SK-N-SH (cell line): ENCODE data around the gene ASAP2. TPM values are rescaled to one million over a fixed set of nuclear protein-coding genes. Genes with fewer than 3 reads are reported as not detected.

Experiments
- CTCF ChIA-PET: fragments of 300-600, 350-600 bp; formaldehyde crosslinking; extraction: SDS; loops from one replicate; lab custom pipeline; 2021; lab: Yijun Ruan, JAX
- POLR2A ChIA-PET: fragments of 350-600 bp; sonication (Branson Sonifier 250); formaldehyde crosslinking; extraction: SDS; loops from one replicate; lab custom pipeline; 2020; ENCODE audit warnings: antibody characterized with exemption, inconsistent platforms; lab: Yijun Ruan, JAX
- DNase-seq: peaks from one replicate; pipeline ENCODE4 v3.0.0; 2012
- H2AFZ ChIP-seq: fragments of 200-600 bp; sonication (generic); 2 replicates; pipeline ENCODE4 v1.8.1; 2016; ENCODE audit warnings: antibody characterized with exemption, mild to moderate bottlenecking, low read depth
- H3F3A ChIP-seq: fragments of 200-600 bp; sonication (generic); replicated peaks from 2 replicates; pipeline ENCODE3; 2016; ENCODE audit warnings: antibody characterized with exemption, mild to moderate bottlenecking; ENCODE audit not compliant: insufficient read depth
- H3K27ac ChIP-seq, 2 experiments: fragments of 200-500 bp in 1 of 2; fragments of 200-600 bp in 1 of 2; sonication (Bioruptor generic) in 1 of 2; sonication (generic), shearing (Covaris generic) in 1 of 2; 2 replicates each; pipeline versions ENCODE4 v1.5.1 to v1.6.1; 2014 to 2016; ENCODE audit warnings: low read depth in 2 of 2, inconsistent platforms in 1 of 2, low read length in 1 of 2, mild to moderate bottlenecking in 1 of 2, mixed read lengths in 1 of 2
- H3K27me3 ChIP-seq: fragments of 200-600 bp; sonication (generic), shearing (Covaris generic); 2 replicates; pipeline ENCODE4 v1.6.1; 2016; ENCODE audit warnings: mixed run types; ENCODE audit not compliant: insufficient read depth
- H3K36me3 ChIP-seq, 2 experiments: fragments of 200-500 bp in 1 of 2; fragments of 200-600 bp in 1 of 2; sonication (Bioruptor generic) in 1 of 2; sonication (generic) in 1 of 2; replicated peaks in 1 of 2; 2 replicates each; pipeline versions ENCODE3 to v1.5.1; 2014 to 2016; ENCODE audit warnings: low read length in 1 of 2, mild to moderate bottlenecking in 1 of 2; ENCODE audit not compliant: insufficient read depth in 2 of 2, control insufficient read depth in 1 of 2
- H3K4me1 ChIP-seq, 2 experiments: fragments of 200-500 bp in 1 of 2; fragments of 200-600 bp in 1 of 2; sonication (Bioruptor generic) in 1 of 2; sonication (generic), shearing (Covaris generic) in 1 of 2; 2 replicates each; pipeline versions ENCODE4 v1.5.1 to v1.6.1; 2014 to 2016; ENCODE audit warnings: low read depth in 1 of 2, low read length in 1 of 2, mixed run types in 1 of 2; ENCODE audit not compliant: insufficient read depth in 2 of 2, control insufficient read depth in 1 of 2
- H3K4me2 ChIP-seq: fragments of 200-600 bp; sonication (generic), shearing (Covaris generic); 2 replicates; pipeline ENCODE4 v1.6.1; 2017; ENCODE audit warnings: mixed run types
- H3K4me3 ChIP-seq, 2 experiments: fragments of 200-500 bp in 1 of 2; fragments of 200-600 bp in 1 of 2; sonication (Bioruptor generic) in 1 of 2; sonication (generic), shearing (Covaris generic) in 1 of 2; 2 replicates each; pipeline versions ENCODE4 v1.5.1 to v1.8.1; 2014 to 2016; ENCODE audit warnings: low read depth in 2 of 2, inconsistent platforms in 1 of 2, low read length in 1 of 2, mild to moderate bottlenecking in 1 of 2, mixed read lengths in 1 of 2, moderate library complexity in 1 of 2
- H3K79me2 ChIP-seq: fragments of 200-600 bp; sonication (generic); 2 replicates; pipeline ENCODE4 v1.8.1; 2017; ENCODE audit warnings: mild to moderate bottlenecking; ENCODE audit not compliant: insufficient read depth
- H3K9ac ChIP-seq: fragments of 200-600 bp; sonication (generic); 2 replicates; pipeline ENCODE4 v1.6.1; 2017; ENCODE audit warnings: mixed run types
- H3K9me2 ChIP-seq: fragments of 200-600 bp; sonication (generic); 2 replicates; pipeline ENCODE4 v1.6.1; 2017; ENCODE audit warnings: mixed run types
- H3K9me3 ChIP-seq: fragments of 200-600 bp; sonication (generic); 2 replicates; pipeline ENCODE4 v1.6.1; 2017; ENCODE audit warnings: mixed run types, mild to moderate bottlenecking, moderate library complexity
- H4K20me1 ChIP-seq: fragments of 200-600 bp; sonication (generic); 2 replicates; pipeline ENCODE4 v1.6.1; 2017; ENCODE audit warnings: mild to moderate bottlenecking, mixed run types; ENCODE audit not compliant: insufficient read depth
- CHD2 ChIP-seq: fragments of 150-350 bp; IDR thresholded peaks from 2 replicates; pipeline ENCODE4 v1.6.1; 2018; ENCODE audit warnings: low read length; ENCODE audit not compliant: partially characterized antibody
- ELF1 ChIP-seq: IDR thresholded peaks from 2 replicates; pipeline ENCODE4 v1.4.0; 2012
- EZH2phosphoT487 ChIP-seq: fragments of 200-600 bp; sonication (generic); IDR thresholded peaks from 2 replicates; pipeline ENCODE4 v1.6.1; 2017; ENCODE audit warnings: low read depth, mixed run types, mild to moderate bottlenecking, antibody characterized with exemption, moderate library complexity, borderline replicate concordance
- FOSL2 ChIP-seq: IDR thresholded peaks from 2 replicates; pipeline ENCODE4 v1.4.0; 2012; ENCODE audit warnings: low read depth, mild to moderate bottlenecking, moderate library complexity, borderline replicate concordance
- FOXJ3 ChIP-seq: sonication (generic); formaldehyde crosslinking; IDR thresholded peaks from 2 replicates; pipeline ENCODE4 v1.5.1; 2020; ENCODE audit warnings: mild to moderate bottlenecking, missing genetic modification reagents
- JUND ChIP-seq: IDR thresholded peaks from 2 replicates; pipeline ENCODE4 v1.4.0; 2012
- MXI1 ChIP-seq: IDR thresholded peaks from 2 replicates; pipeline ENCODE4 v1.6.1; 2012; ENCODE audit warnings: mild to moderate bottlenecking, low read depth, low read length, improper control_type of control experiment
- NFIC ChIP-seq: IDR thresholded peaks from 2 replicates; pipeline ENCODE4 v1.4.0; 2012; ENCODE audit warnings: borderline replicate concordance
- NRF1 ChIP-seq: IDR thresholded peaks from 2 replicates; pipeline ENCODE4 v1.6.1; 2012; ENCODE audit warnings: low read depth, mild to moderate bottlenecking, low read length
- POLR2AphosphoS5 ChIP-seq: IDR thresholded peaks from 2 replicates; pipeline ENCODE4 v1.6.1; 2012; ENCODE audit warnings: low read depth, low read length
- RFX5 ChIP-seq: IDR thresholded peaks from 2 replicates; pipeline ENCODE4 v1.6.1; 2012; ENCODE audit warnings: mild to moderate bottlenecking, improper control_type of control experiment, low read length
- SIN3A ChIP-seq: IDR thresholded peaks from 2 replicates; pipeline ENCODE4 v1.6.1; 2012; ENCODE audit warnings: low read depth, mild to moderate bottlenecking, low read length, moderate library complexity, borderline replicate concordance
- TCF12 ChIP-seq: IDR thresholded peaks from 2 replicates; pipeline ENCODE4 v1.4.0; 2012
- TEAD4 ChIP-seq: IDR thresholded peaks from 2 replicates; pipeline ENCODE4 v1.4.0; 2012; ENCODE audit warnings: mild to moderate bottlenecking, borderline replicate concordance; ENCODE audit not compliant: insufficient read depth
- YY1 ChIP-seq: IDR thresholded peaks from 2 replicates; pipeline ENCODE4 v1.4.0; 2012; ENCODE audit warnings: low read depth, mild to moderate bottlenecking
- WGBS: methylation state at CpG from one replicate; pipeline ENCODE4 v1.1.6; 2017; ENCODE audit warnings: low lambda C conversion rate; 5-methylcytosine and 5-hydroxymethylcytosine counted together
- polyA plus RNA-seq, 3 experiments: library from polyadenylated mRNA; depleted of rRNA; stranded (reverse); fragments of >200 nt; gene quantifications; 2 replicates each; pipeline ENCODE4 v1.2.3, GENCODE V29; 2012
- TF ChIP-seq, protein P1 (sequence below): fragments of 200-600 bp; sonication (generic); IDR thresholded peaks from 2 replicates; pipeline ENCODE4 v1.6.1; 2017; ENCODE audit warnings: antibody characterized with exemption, mild to moderate bottlenecking, moderate library complexity
- TF ChIP-seq, protein P2 (sequence below): IDR thresholded peaks from 2 replicates; pipeline ENCODE4; 2012

ASAP2 gene
- polyA plus RNA-seq, 1 of the 3 experiments (the other 2 are of a cell fraction), result 37.9 TPM

DNA sequence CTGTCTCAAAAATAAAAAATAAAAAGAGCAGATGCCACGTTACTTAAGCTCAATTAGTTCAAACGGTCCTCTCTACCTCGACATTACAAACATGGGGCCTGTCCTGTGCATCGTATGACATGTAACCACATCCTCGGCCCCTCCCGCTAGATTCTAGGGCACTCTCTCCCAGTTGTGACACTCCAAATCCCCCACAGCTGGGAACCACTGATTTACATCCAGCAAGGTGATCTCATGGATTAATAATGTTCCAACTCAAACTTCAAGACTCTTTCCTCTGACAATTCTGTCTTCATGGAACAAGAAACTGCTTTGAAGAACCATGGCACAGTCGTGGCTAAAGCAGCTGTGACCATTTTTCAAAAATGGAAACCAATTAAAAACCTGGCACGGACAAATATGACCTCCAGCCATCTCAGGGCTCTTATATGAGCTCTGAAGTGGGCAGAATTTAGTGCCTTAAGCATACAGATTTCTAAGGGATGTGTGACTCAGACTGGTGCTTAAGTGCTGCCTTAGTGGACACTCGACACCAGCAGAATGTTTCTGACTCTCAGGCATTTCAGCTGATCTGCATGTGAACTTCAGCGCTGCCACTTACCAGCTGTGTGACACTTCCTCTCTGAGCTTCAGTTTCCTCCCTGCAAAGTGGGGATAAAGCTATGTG is 31.7 kb upstream of the ASAP2 start:
- Histone ChIP-seq H3K4me1 (peaks cover 0 to 21% of the 10 kb centered on the region in 2 experiments; a peak in 3 of 4 replicates), H3K79me2 (no peaks in the 10 kb centered on the region), H2AFZ (peak overlapping the region; percentile 45), H3F3A (peaks cover 19% of the 10 kb centered on the region), H3K27me3 (no peaks in the 10 kb centered on the region), H3K9me3 (no peaks in the 10 kb centered on the region), H4K20me1 (no peaks in the 10 kb centered on the region), H3K27ac (peak overlapping the region in 1 of 2 experiments; percentile 74; a peak in 2 of 4 replicates), H3K4me3 (no peak overlapping the region), H3K9me2 (no peaks in the 10 kb centered on the region), H3K36me3 (no peaks in the 10 kb centered on the region), H3K4me2 (peak overlapping the region; percentile 22; the same call in 1 of the 2 replicates), H3K9ac (no peak overlapping the region; the same call in 1 of the 2 replicates)
- no peak for DNase-seq
- no peak for TF ChIP-seq ELF1
- TF ChIP-seq NRF1, result no peak
- no peak for TF ChIP-seq CHD2
- peak; percentile 48 for TF ChIP-seq JUND
- TF ChIP-seq FOXJ3, result no peak
- peak; percentile 66 for TF ChIP-seq FOSL2
- peak; percentile 27; the same call in 1 of the 2 replicates for TF ChIP-seq SIN3A
- no peak for TF ChIP-seq EZH2phosphoT487
- TF ChIP-seq TCF12, result peak; percentile 62
- no peak for TF ChIP-seq TEAD4
- TF ChIP-seq, protein P1, sequence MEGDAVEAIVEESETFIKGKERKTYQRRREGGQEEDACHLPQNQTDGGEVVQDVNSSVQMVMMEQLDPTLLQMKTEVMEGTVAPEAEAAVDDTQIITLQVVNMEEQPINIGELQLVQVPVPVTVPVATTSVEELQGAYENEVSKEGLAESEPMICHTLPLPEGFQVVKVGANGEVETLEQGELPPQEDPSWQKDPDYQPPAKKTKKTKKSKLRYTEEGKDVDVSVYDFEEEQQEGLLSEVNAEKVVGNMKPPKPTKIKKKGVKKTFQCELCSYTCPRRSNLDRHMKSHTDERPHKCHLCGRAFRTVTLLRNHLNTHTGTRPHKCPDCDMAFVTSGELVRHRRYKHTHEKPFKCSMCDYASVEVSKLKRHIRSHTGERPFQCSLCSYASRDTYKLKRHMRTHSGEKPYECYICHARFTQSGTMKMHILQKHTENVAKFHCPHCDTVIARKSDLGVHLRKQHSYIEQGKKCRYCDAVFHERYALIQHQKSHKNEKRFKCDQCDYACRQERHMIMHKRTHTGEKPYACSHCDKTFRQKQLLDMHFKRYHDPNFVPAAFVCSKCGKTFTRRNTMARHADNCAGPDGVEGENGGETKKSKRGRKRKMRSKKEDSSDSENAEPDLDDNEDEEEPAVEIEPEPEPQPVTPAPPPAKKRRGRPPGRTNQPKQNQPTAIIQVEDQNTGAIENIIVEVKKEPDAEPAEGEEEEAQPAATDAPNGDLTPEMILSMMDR, result no peak
- TF ChIP-seq YY1, result no peak
- TF ChIP-seq MXI1, result no peak
- TF ChIP-seq POLR2AphosphoS5, result no peak
- TF ChIP-seq RFX5, result no peak
- peak; percentile 40; the same call in 1 of the 2 replicates for TF ChIP-seq NFIC
- TF ChIP-seq, protein P2, sequence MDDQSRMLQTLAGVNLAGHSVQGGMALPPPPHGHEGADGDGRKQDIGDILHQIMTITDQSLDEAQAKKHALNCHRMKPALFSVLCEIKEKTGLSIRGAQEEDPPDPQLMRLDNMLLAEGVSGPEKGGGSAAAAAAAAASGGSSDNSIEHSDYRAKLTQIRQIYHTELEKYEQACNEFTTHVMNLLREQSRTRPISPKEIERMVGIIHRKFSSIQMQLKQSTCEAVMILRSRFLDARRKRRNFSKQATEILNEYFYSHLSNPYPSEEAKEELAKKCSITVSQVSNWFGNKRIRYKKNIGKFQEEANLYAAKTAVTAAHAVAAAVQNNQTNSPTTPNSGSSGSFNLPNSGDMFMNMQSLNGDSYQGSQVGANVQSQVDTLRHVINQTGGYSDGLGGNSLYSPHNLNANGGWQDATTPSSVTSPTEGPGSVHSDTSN, result peak; percentile 52
- POLR2A ChIA-PET, result interaction anchor here (0.7 kb wide), 1 partner anchor 135 kb away, joined by 3 read pairs; no protein-coding TSS in a partner anchor
- CTCF ChIA-PET, result interaction anchor here (1.2 to 1.4 kb wide), 2 partner anchors 32 kb away, joined by 3 to 5 read pairs; partner anchors contain the start of gene ASAP2
- WGBS, result 54% methylated on average over 10 of the region's 10 CpGs
